LNCAP (cell line): ENCODE measurements around the gene DISP3.

Experiments
- CTCF ChIP-seq: fragments of 450-650 bp; IDR thresholded peaks from 2 replicates; pipeline ENCODE4 v1.5.1; 2017; ENCODE audit warnings: mild to moderate bottlenecking

DISP3 gene

GRCh38 chr1:11482198-11482597 lies 3.2 kb downstream of the DISP3 start:
- no peak for TF ChIP-seq CTCF

DNA sequence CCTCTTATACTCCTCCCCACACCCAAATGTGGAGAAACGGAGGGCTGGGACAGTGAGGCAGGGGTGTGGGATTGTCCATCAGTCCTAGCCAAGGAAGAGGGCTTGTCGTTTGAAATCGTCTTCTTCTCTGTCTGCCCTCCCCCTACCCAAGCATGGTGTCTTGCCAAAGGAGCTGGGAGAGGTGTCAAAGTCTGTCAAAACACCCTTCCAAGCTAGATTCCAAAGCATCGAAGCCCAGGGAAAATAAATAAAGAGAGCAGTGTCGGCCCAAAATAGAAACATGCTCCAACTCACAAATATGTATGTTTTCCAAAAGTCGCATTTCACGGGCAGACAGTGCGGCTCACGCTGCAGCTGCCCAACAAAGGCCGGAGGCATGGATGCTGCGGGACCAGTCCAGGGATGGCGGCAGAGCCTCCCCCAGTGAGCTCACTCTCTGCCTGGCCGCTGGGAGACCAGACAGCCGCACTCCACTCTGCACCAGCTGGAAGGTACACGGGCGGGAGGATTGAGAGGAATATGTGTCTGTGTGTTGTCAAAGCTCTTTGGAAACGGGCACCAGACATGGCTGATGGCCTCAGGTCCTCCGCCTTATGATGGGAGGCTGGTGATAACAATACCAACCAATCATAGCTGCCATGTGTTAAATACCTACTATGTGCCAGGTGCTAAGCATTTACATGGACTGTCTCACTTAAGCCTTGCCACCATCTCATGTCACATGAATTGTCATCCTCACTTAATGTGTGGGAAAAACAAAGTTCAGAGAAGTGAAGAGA lies 3.9 kb downstream of the DISP3 start:
- TF ChIP-seq CTCF, result no peak

DNA sequence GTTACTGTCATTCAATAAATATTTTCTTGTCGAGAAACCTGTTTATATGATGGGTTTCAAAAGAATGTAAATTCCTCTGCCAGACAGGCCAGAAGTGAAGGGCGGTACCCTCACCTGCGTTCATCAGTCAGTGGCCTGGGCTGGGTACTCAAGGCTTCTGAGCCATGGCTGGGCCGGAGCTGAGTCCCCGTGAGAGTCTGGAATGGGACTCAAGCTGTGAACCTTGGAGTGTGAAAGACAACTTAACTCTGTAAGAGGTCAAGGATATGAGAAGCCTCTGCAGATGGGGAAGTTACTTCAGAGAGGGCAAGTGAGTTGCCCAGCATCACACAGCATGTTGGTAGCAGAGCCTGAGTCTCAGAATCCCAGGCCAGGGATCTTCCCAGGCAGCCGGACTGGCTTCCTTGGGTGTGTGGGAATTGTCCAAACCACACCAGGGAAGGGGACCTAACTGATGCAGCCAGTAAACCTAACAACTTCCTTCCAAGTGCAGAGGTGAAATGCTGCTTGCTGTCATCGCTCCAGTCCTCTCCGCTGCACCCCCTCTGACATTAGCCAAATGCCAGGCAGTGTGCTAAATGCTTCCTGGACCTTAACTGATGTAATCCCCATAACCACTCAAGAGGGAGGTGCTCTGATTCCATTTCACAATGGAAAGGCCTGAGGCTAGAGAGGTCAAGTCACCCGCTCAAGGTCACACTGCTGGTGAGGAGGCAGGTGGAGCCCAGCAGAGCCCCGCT lies 4.8 kb downstream of the DISP3 start:
- TF ChIP-seq CTCF, result no peak

DNA sequence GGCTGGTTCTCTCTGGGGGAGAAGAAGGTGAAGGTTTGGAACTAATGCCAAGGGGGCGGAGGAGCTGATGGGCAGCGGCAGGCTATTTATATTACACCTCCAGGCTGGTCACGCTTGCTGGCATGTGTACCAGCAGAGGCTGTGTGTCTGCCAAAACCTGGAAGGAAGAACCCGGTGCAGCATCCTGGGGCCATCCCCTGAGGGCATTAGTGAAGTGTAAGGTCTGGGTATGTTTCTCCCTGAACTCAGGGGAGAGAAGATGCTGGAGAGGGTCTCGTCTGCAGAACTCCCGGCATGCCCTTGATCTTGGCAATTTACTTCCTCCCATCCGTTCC lies 5.3 kb downstream of the DISP3 start:
- no peak for TF ChIP-seq CTCF

GRCh38 chr1:11485191-11485590 lies 6.2 kb downstream of the DISP3 start:
- no peak for TF ChIP-seq CTCF

DNA sequence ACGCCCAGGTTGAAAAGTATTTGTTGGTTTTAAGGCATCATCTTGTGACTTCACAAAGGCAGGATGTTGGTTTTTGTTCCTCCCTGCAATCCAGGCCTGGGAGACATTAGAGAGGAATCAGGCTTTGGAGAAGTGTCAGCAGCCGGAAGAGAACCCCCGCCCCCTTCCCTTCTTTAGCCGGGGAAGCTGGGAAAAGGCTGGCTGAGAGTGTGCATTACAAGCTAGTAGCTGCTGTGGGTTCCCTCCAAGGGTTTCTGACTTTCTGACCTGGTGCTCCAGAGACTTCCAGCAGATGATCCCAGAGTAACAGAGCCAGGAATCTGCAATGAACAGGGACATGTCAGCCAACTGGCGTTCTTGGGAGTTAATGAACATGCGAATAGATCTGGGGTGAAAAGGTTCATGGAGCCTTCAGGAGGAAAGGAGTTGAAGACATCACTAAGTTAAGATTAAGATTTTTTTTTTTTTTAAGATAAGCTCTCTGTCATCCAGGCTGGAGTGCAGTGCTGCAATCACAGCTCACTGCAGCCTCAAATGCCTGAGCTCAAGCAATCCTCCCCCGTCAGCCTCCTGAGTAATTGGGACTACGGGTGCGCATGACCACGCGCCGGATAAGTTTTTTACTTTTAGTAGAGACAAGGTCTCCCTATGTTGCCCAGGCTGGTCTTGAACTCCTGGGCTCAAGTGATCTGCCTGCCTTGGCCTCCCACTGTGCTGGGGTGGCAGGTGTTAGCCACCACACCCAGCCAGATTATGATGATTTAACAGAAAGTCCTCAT lies 7.5 kb downstream of the DISP3 start:
- TF ChIP-seq CTCF, result no peak

- TF ChIP-seq CTCF, result no peak
Measured at GRCh38 chr1:11487196-11487751, 8.3 kb downstream of the DISP3 start.
